HL-60/S4 treated with phorbol 12-myristate 13-acetate at 8.2 ng/mL for 4 days and 3 days (cell line): Measurements from ENCODE around the gene C16orf90.
"Not testable (repeated sequence)": the region's sequence is repeated elsewhere in the genome, so short reads cannot be mapped to it uniquely, and the experiment has no call there.

ENCODE experiments used
- in situ Hi-C: fragments of 300-500 bp; cut with MboI; formaldehyde crosslinking; loops from 2 replicates; pipeline ENCODE4 v1.15.0; 2022; ENCODE audit warnings: low sequenced_read_pairs

Gene C16orf90, protein sequence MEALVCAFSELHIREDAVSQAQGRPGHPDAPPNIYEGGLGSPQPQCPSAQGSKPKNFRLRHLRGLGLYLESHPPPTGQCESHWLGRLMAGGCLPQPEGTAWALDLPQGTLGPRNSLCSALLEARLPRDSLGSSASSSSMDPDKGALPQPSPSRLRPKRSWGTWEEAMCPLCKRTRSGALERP

DNA sequence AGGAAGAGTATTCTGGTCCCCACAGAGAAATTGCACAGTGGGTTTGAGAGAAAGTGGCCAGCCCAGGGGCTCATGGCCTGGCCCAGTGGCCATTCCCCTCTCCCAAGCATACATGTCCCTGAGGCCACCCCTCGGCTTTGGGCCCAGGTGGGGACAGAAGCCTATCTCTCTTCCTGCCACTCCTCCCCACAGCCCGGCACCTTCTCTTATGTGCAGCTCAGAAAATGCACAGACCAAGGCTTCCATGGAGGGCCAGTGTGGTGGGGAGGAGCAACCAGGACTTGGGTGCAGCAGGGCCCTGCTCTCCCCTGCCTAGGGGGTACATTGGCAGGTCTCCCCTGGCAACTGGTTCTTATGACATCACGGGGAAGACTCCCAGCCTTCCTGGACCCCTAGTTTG lies at the start of gene C16orf90:
Gene C16orf90 (minus strand): TSS at position 314 of the 400 bp plus-strand sequence. CDS start 68 bp downstream, at position 246.
- in situ Hi-C loops: no loop called here

DNA sequence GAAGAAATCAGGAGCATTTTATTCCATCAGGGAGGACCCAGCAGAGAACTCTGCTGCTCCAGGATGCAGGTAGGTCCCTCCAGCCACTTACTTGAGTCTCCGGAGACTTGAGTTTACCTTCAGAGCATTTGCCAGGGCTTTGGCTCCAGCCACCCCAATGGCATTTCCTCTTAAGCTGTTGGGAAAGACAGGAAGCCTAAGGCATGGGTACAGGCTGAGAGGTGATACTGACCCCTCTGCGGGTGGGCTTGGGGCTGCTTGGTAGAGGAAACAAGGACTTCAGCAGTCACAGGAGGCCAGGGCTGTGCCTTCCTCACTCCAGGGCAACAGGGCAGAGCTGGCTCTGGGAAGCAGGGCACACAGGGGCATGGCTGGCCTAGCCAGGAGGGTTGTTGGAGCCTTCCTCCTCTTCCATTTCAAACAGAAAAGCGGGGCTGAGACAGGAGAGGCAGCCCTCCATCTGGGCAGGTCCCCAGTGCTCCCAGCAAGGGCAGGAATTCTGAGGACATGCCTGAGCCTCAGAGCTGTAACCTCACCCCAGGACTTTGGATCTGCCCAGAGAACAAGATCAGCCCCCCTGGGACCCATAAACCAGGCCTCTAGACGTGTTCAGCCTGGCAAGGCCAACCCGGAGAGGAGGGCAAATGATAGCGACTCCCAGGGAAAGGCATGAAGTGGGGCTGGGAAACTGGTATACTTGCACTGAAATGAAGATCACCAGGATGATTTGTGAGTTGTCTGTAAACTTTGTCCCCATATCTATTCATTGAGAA lies 47.5 kb upstream of the C16orf90 start:
- in situ Hi-C loops: no loop called here

DNA sequence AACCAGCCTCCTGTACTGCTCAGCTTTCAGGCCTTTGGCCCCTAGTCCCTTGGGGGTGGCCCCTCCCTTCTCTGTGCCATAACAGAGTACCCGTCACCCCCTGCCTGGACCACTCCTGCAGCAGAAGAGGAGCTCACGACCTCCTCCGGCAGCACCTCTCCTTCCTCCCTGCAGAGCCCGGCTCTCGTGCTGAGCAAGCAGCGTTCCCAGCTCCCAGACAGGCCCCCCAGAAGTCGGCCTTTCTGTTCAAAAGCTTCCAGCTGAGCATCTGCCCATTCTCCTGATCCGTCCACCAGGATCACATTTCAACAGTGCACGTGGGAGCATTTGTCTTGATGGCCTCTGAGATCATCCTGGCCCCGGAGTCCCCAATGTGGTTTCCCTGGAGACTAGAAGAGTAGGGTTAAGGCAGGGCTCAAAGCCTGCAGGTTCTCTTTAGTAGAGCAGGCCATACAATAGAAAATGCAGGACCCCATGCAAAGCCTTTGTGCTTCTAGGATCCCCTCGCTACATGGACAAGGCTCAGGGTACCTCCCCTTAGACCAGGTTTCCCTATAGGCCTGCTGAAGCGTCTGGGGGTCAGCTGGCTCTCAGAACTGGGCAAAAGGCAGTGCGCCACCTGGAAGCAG lies 46.4 kb upstream of the C16orf90 start:
- in situ Hi-C loops: no loop called here

DNA sequence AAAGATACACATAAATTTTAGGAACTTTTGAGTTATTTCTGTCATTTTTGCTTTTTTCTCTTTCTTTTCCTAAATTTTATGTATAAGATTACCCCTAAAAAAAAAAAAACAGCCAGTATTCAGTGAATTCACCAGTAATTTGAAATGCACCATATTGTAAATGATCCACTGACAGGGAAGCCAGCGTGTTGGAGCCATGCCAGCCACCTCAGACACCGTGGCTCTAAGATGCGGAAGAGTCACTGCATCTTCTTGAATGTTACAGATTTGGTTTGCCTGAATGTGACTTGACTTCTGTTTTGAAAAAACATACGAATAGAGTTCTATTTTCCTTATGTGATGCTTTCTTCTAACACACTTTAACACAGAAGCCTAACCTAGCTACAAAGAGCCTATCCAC lies 42.9 kb upstream of the C16orf90 start:
- in situ Hi-C loops: no loop called here

DNA sequence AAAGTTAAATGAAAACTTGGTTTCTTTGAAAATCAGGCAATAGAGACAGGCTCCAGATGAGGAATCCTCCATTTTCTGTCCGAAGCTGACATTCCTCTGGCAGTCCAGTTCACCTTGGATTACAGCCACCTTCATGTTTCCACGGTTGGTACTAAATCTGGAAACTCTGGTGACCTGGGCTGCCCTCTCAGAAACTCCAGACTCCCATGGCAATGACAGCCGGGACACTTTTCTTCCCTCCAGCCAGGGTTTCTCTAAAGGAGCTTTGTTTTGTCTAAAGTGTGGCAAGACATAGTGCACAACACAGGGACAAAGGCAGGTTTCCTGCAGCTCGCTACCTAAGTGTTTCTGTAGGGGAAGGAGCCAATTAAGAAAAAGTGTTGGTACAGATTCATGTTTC lies 41.6 kb upstream of the C16orf90 start:
- in situ Hi-C loops: no loop called here

DNA sequence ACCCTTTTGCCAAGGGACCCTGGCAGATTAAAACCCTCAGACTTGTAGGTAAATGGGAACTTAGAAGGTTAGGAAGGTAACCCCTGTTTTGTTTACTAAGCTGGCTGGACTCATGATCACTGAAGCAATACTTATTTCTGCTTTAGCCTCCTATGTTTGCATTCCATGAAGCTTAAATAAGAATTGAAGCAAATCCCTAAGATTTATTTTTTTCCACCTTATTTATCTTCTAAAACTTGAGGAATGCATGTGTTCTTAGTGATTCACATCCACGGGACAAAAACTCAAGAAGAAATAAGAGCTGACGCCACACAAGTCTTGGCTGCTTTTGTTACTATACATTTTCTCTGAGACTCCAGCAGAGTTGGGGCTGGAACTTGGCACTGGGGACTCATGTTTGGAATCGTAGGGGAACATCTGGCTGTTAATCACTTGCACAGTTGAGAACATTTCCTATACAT lies 41.0 kb upstream of the C16orf90 start:
- in situ Hi-C loops: no loop called here

DNA sequence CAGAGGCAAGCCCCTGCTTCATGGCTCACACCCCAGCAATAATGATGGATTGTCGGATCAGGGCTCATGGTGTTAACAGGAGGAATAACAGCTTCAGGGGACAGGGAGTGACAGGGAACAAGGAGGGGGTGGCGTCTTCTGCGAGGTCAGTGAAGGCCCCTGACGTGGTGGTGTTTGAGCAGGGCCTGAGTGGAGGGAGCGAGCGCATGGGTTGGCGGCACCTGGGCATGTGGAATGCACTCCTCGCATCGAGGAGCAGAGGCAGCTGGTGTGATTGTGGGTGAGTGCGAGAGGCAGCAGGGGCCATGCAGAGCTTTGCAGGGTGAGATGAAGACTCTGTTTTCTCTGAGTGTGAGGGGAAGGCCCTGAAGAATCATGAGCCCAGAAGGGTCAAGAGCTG lies 38.8 kb upstream of the C16orf90 start:
- in situ Hi-C loops: no loop called here

DNA sequence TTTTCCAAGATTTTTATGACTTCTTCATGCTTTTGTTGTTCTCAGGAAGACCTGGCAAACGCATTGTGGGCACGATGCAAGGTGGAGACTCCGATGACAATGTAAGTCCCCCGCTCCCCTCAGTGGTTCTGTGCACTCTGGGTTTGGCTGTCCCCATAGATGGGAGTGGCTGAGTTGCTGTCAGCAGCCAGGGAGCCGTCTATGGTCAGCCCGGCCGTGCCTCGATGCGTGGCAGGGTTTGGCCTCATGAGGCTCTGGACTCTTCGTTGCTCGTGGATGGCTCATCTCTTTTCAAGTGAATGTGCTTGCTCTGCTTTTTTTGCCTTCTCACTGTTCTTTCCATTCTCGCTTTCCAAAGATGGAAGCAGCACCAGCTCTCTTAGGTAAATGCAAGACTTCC lies 37.5 kb upstream of the C16orf90 start:
- in situ Hi-C loops: no loop called here

DNA sequence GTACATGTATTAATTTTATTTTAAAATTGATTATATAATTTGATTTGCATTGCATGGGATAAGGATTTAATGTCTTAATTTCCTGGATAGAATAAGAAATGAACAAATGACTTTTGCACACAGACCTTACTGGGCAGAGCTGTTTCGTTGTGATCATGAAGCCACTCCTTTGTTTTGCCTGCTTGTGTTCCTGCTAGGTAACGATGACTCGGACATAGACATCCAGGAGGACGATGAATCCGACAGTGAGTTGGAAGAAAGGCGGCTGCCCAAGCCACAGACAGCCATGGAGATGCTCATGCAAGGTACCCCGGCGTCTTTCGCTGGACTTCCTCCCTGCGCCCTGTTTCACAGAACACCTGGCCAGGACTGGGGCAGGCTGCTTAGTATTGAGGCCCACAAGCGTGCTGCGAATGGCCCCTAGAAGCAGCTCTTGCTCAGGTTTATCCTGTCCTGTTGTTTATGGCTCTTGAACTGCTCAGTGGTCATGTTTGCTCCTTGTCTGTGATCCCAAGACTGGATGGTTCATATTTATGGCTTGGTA lies 35.2 kb upstream of the C16orf90 start:
- in situ Hi-C loops: no loop called here

DNA sequence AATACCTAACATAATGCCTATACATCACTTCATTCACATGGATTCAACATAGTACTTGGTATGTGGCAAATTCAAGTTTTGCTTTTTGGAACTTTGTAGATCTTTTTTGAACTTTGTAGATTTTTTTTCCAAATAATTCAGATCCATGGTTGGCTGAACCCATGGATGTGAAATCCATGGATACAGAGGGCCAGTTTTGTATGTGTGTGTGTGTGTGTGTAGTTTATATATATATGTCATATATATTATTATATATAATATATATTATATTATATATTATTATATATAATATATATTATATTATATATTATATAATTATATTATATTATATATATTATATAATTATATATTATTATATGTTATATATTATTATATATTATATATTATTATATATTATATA lies 33.9 kb upstream of the C16orf90 start:
- in situ Hi-C loops: no loop called here

DNA sequence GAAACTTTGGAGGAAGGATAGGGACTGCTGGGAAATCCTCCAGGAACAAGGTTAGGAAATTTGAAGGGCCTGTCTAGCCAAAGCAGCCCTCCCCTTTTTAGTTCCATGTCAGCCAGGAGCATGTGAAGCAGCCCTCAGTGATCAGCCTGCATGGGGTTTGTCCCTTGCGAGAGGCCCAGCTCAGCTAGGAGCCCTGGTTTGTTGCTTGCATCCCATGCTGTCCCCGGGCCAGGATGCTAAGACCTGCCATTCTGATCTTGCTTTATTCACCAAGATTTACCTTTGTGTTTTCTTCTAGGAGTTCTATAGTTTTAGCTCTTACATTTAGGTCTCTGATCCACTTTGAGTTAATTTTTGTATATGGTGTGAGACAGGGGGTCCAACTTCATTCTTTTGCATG lies 33.1 kb upstream of the C16orf90 start:
- in situ Hi-C loops: no loop called here

DNA sequence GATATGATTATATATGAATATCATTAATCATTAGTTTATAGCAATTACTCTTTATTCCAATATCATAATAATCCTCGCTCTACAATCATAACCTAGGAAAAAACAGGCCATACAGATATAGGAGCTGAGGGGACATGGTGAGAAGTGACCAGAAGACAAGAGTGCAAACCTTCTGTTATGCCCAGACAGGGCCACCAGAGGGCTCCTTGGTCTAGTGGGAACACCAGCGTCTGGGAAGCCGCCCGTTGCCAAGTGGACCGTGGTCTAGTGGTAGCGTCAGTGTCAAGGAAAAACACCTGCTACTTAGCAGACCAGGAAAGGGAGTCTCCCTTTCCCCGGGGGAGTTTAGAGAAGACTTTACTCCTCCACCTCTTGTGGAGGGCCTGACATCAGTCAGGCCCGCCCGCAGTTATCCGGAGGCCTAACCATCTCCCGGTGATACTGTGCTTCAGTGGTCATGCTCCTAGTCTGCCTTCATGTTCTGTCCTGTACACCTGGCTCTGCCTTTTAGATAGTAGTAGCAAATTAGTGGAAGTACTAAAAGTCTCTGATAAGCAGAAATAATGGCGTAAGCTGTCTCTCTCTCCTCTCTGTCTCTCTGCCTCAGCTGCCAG lies 32.0 kb upstream of the C16orf90 start:
- in situ Hi-C loops: not testable (repeated sequence)

DNA sequence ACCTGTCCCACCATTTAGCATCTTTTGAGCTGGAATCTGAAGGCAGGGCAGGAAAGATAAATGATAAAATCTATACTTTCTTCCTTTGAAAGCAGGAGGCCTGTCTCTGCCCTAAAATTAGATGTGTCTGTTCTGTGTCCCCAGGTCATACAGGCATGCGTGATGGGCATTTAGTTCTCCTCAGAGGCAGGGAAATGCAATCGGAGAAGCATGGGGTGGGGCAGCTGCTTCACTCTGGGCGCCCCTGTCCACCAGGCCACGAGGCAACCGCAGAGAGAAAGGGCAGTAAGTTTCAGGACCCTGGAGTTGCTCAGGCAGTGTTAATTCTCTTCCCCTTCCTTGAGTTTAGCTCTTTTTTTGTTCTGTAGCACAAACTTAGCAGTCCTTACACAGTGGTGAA lies 30.7 kb upstream of the C16orf90 start:
- in situ Hi-C loops: no loop called here

DNA sequence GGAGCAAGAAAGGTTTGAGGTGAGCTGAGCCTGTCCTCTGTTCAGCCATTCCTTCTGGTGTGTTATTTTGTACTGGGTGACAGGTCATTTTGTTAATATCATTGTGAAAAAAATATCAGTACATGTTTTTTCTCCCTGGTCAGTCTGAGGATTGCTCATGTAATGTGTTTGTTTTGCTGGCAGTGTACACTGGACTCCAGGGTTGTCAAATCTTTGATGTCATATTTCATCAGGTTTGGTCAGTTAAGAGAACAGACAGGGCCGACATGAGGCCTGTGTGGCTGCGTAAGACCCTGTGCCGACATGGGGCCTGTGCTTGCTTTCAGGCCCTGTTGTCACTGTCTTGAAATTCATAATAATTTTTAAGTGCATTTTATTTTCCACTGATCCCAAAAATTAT lies 28.0 kb upstream of the C16orf90 start:
- in situ Hi-C loops: no loop called here

DNA sequence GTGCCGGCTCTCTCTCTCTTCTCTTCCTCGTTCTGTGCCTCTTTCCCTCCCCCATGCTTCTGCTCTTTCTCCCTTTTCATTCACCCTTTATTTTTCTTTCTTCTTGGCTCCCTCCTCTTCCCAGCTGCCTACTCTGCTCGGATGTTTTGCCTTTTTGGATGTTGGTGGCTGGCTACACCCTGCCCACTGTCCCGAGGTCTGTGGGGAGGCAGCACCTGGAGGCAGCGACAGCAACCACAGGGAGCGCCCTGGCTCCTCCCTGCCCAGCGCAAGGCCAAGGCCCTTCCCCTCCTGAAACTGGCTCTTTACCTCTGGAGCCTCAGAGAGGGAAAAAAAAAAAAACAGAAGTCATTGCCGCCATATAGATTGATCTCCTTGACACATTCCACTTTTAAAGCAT lies 25.6 kb upstream of the C16orf90 start:
- in situ Hi-C loops: no loop called here

DNA sequence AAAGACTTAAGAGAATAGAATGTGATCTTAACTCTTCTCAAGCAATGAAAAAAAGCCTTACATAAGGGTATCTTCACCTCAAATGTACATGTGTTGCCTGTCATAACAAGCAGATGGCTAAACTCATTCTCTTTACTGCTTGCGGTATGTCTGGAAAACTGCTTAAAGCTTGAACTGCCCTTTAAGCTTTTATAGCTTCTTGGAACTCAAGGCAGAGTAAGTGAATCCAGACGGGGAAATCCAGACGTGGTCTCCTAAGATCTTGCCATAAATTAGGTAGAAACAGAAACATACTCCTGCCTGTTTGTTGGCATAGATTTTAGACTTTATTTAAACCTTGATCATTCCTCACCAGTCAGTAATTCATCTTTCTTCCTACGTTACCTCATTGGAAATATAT lies 25.1 kb upstream of the C16orf90 start:
- in situ Hi-C loops: no loop called here

DNA sequence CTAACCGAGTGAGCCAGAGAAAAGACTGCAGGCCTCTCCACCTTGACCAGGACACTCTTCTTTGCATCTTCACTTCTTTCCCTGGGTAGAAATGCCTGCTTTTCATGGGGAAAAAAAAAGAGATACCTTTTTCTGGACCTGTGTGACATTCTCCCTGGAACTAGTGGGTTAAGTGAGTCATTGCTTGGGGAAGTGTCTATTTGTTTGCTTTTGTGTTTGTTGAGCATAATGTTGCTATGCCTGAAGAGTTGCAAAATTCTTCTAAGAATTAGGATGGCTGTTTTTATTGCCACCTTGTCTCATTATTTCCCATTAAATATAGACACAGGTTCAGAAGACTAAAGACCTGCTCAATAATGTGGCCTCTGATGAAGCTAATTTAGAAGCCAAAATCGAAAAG lies 24.3 kb upstream of the C16orf90 start:
- in situ Hi-C loops: no loop called here

DNA sequence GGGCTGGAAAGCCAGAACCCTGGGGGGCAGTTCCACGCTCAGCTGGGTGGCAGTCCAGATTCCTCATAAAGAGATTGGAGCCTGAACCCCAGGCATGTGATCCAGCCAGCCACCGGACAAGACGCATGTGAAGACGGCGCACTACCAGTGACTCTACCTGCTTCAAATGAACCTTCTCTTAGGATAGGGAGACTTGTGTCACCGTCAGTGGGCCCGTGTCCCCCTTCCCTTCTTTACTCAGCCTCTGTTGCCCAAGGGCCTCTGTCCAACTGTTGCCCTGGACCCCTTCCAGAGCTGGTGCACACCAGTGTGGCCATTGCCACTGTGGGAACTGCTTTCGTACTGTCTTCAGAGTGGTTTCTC lies 23.7 kb upstream of the C16orf90 start:
- in situ Hi-C loops: no loop called here

DNA sequence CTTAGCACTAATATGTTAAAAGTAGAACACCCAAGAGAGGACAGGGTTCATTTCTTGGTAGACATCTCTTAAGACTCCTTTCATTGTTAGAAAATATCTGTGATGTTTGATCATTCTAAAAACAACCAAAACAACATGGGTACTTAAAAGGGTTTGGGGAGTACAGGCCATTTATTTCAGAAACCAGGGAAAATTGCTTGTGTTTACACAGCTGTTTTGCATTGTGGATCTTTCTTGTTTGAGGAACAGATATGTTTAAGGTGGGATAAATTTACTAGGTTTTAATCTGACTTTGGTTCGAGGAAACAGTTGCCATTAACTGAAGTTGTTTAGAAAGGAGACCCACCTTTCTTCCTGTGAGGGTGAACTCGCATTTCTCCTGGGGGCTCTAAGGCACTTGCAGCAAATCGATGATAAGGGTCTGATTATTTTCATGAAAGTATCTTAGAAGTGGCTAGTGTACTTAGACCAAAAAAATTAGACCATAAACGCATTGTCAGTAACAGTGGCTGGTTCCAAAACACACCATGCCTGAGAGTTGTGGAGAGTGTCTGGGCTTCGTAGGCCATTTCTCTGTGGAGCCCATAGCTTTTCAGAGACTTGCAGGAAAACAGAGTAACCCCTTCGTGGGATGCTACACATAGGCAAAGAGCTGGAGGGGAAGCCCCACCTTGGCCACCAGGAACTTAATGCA lies 23.1 kb upstream of the C16orf90 start:
- in situ Hi-C loops: no loop called here

DNA sequence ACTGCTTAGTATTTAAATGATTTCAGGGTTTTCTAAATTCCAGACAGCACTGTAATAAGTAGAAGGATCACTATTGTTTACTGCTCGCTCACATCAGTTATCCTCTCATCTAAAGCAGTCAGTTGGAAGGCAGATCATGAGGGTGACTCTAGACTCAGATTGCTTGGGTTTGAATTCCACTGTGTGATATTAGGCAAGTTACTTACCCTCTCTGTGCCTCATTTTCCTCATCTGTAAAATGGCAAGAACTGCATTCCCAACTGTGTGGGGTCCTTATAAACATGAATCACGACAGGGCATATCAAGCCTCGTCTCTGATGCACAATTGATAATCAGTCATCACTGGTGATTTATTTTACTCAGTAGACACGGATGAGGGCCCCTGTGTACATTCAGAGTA lies 20.6 kb upstream of the C16orf90 start:
- in situ Hi-C loops: no loop called here

DNA sequence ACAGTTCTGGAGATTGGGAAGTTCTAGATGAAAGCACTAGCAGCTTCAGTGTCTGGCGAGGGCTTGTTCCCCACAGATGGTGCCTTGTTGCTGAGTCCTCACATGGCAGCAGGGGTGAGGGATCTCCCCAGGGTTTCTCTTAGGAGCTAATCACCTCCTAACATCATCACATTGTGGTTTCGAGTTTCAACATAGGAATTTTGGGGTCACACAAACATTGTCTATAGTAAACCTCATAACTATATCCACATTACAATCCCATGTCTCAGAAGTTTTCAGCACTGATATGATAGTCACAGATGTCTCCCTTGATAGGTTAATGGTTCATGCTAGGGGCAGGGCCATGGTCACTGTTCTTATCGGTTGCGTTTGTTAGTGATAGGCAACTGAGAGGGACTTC lies 19.3 kb upstream of the C16orf90 start:
- in situ Hi-C loops: no loop called here
